ENCODE measurements around the gene FAM83F.
"Not testable (repeated sequence)": the region's sequence is repeated elsewhere in the genome, so short reads cannot be mapped to it uniquely, and the experiment has no call there.

The FAM83F gene

GRCh38 chr22:40024201-40025061 is 29.7 kb downstream of the FAM83F start:
- H3K27me3 Mint-ChIP-seq (ENCODE audit: low read depth): no peaks in the 10 kb centered on the region
- DNase-seq (ENCODE audit: low spot score): peak; percentile 41
- H3K27ac Mint-ChIP-seq: no peak overlapping the region
- no peaks in the 10 kb centered on the region for H3K36me3 Mint-ChIP-seq (ENCODE audit: low read depth)
- H3K9me3 Mint-ChIP-seq: no peaks in the 10 kb centered on the region
- no peak overlapping the region for H3K4me3 Mint-ChIP-seq
- H3K4me1 Mint-ChIP-seq (ENCODE audit: low read depth): peaks cover 5% of the 10 kb centered on the region

DNA sequence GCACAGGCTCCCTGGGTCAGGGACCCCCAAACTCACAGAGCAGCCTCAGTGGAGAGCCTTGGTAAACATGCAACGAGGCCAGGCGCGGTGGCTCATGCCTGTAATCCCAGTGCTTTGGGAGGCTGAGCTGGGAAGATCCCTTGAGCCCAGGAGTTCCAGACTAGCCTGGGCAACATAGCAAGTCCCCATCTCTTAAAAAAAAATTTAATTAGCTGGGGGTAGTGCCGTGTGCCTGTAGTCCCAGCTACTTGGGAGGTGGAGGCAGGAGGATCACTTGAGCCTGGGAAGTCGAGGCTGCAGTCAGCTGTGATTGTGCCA is 30.3 kb downstream of the FAM83F start:
- not testable (repeated sequence) for H3K36me3 Mint-ChIP-seq (ENCODE audit: low read depth); H3K27ac Mint-ChIP-seq; H3K9me3 Mint-ChIP-seq; H3K4me3 Mint-ChIP-seq; DNase-seq (ENCODE audit: low spot score); H3K27me3 Mint-ChIP-seq (ENCODE audit: low read depth); H3K4me1 Mint-ChIP-seq (ENCODE audit: low read depth)

GRCh38 chr22:40025856-40026255 is 31.1 kb downstream of the FAM83F start:
- Mint-ChIP-seq H3K27me3 (ENCODE audit: low read depth) (no peaks in the 10 kb centered on the region), H3K36me3 (ENCODE audit: low read depth) (no peaks in the 10 kb centered on the region), H3K4me3 (no peak overlapping the region), H3K9me3 (no peaks in the 10 kb centered on the region), H3K27ac (no peak overlapping the region), H3K4me1 (ENCODE audit: low read depth) (peaks cover 12% of the 10 kb centered on the region)
- DNase-seq (ENCODE audit: low spot score): no peak

DNA sequence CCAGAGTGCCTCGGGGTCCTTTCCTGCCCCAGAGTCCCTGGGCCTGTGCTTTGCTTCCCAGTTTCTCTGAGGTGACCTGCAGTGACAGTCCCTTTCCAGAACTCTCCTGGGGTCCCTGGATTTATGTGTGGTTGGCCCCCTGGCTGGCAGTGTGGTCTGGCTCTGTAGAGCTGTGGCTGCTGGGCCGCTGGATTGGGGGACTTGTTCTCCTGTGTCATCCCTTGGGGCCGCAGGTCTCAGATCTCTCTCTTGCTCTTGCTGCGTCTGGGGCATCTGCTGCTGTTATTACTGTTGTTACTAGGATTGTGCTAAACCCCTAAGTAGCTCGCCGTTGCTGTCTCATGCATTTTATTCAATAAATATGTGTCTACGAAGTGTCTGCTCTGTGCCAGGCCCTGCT is 31.9 kb downstream of the FAM83F start:
- Mint-ChIP-seq H3K4me1 (ENCODE audit: low read depth) (peaks cover 15% of the 10 kb centered on the region), H3K9me3 (no peaks in the 10 kb centered on the region), H3K36me3 (ENCODE audit: low read depth) (no peaks in the 10 kb centered on the region), H3K27ac (no peak overlapping the region), H3K27me3 (ENCODE audit: low read depth) (no peaks in the 10 kb centered on the region), H3K4me3 (no peak overlapping the region)
- DNase-seq (ENCODE audit: low spot score): no peak

- Mint-ChIP-seq H3K36me3 (ENCODE audit: low read depth) (no peaks in the 10 kb centered on the region), H3K27me3 (ENCODE audit: low read depth) (no peaks in the 10 kb centered on the region), H3K27ac (no peak overlapping the region), H3K4me3 (no peak overlapping the region), H3K9me3 (no peaks in the 10 kb centered on the region), H3K4me1 (ENCODE audit: low read depth) (peaks cover 17% of the 10 kb centered on the region)
- no peak for DNase-seq (ENCODE audit: low spot score)
These were observed 32.7 kb downstream of the FAM83F start for GRCh38 chr22:40027191-40028097.

GRCh38 chr22:40028098-40028425 is 33.3 kb downstream of the FAM83F start:
- H3K9me3 Mint-ChIP-seq: no peaks in the 10 kb centered on the region
- no peaks in the 10 kb centered on the region for H3K36me3 Mint-ChIP-seq (ENCODE audit: low read depth)
- DNase-seq (ENCODE audit: low spot score): no peak
- H3K27me3 Mint-ChIP-seq (ENCODE audit: low read depth): no peaks in the 10 kb centered on the region
- H3K4me1 Mint-ChIP-seq (ENCODE audit: low read depth): peaks cover 17% of the 10 kb centered on the region
- H3K27ac Mint-ChIP-seq: no peak overlapping the region
- H3K4me3 Mint-ChIP-seq: no peak overlapping the region

- H3K36me3 Mint-ChIP-seq (ENCODE audit: low read depth): no peaks in the 10 kb centered on the region
- H3K4me3 Mint-ChIP-seq: no peak overlapping the region
- H3K4me1 Mint-ChIP-seq (ENCODE audit: low read depth): peaks cover 17% of the 10 kb centered on the region
- H3K9me3 Mint-ChIP-seq: no peaks in the 10 kb centered on the region
- H3K27me3 Mint-ChIP-seq (ENCODE audit: low read depth): no peaks in the 10 kb centered on the region
- no peak overlapping the region for H3K27ac Mint-ChIP-seq
- no peak for DNase-seq (ENCODE audit: low spot score)
These were observed 34.6 kb downstream of the FAM83F start for GRCh38 chr22:40029189-40029890.

- H3K36me3 Mint-ChIP-seq (ENCODE audit: low read depth): no peaks in the 10 kb centered on the region
- H3K9me3 Mint-ChIP-seq: no peaks in the 10 kb centered on the region
- peak overlapping the region; percentile 73 for H3K27ac Mint-ChIP-seq
- H3K4me3 Mint-ChIP-seq: no peak overlapping the region
- peaks cover 12% of the 10 kb centered on the region for H3K4me1 Mint-ChIP-seq (ENCODE audit: low read depth)
- H3K27me3 Mint-ChIP-seq (ENCODE audit: low read depth): no peaks in the 10 kb centered on the region
- DNase-seq (ENCODE audit: low spot score): no peak
These were observed 35.4 kb downstream of the FAM83F start for GRCh38 chr22:40030026-40030757.

DNA sequence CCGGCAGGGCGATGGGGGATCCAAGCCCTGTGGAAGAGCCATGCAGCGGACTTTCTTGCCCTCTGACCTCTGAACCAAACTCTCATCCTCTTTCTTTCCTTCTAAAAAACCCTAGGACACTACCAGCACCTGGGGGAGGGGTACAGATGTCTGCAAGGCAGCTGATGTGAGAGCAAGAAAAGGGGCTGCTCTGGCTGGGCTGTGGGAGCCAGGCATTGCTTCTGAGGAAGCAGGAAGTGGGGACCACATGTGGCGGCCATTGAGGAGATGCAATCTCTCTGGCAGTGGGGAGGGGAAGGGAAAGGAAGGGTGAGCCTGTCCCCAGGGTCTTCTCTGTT is 36.0 kb downstream of the FAM83F start:
- Mint-ChIP-seq H3K4me3 (peak overlapping the region; percentile 43), H3K4me1 (ENCODE audit: low read depth) (peaks cover 12% of the 10 kb centered on the region), H3K27ac (peak overlapping the region; percentile 80), H3K27me3 (ENCODE audit: low read depth) (no peaks in the 10 kb centered on the region), H3K9me3 (no peaks in the 10 kb centered on the region), H3K36me3 (ENCODE audit: low read depth) (no peaks in the 10 kb centered on the region)
- DNase-seq (ENCODE audit: low spot score): no peak

DNA sequence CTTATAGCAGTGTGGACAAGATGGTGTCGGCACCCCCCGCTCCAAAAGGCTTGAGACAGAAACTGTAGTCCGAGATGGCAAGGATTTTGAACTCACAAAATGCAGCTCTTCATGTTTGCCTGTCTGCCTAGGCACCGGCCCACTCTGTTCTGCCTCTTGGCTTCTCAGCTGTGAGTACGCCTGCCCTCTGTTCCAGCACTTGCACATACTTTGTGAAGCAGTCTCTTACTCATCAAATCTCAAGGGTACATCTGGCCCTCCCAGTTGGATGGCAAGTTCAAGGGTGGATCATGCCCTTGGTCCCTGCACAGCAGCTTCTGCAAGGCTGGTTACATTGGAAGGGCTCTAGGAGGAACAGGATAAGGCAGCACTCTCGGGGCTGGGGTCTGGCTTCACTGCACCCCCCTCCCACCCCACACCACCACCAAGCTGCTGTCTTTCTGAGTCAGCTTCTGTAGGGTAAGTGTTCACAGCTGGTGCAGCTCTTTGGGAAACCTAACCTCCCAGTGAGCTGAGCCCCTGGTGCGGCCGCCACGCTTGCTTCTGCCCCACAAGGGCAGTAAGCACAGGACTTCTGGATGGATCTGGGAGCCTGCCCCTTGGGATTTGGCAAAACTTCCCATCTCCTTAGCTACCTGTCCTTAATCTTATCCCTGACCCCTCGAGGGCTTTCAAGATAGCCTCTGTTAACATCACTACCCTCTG is 37.2 kb downstream of the FAM83F start:
- Mint-ChIP-seq H3K27ac (peak overlapping the region; percentile 57), H3K36me3 (ENCODE audit: low read depth) (no peaks in the 10 kb centered on the region), H3K4me1 (ENCODE audit: low read depth) (peaks cover 13% of the 10 kb centered on the region), H3K4me3 (no peak overlapping the region), H3K9me3 (no peaks in the 10 kb centered on the region), H3K27me3 (ENCODE audit: low read depth) (no peaks in the 10 kb centered on the region)
- no peak for DNase-seq (ENCODE audit: low spot score)

DNA sequence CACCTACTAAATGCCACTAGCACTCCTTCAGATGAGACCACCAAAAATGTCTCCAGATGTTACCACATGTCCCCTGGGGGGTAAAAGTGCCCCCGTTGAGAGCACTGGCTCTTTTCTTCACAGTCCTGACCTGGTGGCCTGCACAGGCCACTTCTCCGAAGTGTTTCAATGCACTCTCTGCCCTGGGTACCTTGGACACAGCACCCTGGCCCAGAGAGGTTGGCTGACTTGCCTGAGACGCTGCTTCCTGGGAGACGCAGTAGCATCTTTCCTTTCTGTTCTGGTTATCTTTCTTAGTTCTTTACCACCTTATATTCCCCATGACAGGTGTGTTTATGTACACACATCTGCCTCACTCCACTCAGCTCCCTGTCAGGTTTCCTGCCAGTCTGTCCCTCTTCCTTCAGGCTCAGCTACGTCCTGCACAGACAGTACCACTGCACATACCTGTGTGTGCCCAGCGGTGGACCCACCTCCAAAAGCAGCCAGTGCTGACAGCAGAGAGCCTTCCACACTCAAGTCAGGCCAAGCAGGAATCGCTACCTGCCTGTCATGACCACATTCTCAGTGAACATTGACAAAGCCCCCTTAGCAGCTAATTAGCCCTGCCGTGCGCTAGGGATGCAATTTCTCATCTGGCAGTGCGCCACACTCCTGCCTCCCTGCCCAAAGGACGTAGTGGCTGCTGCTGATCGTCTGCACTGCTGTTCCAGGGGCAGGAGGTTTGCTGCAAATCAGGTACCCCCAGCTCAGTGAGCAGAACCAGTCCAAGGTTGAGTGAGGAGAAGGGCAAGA is 39.0 kb downstream of the FAM83F start:
- DNase-seq (ENCODE audit: low spot score): no peak
- Mint-ChIP-seq H3K9me3 (no peaks in the 10 kb centered on the region), H3K4me3 (no peak overlapping the region), H3K36me3 (ENCODE audit: low read depth) (no peaks in the 10 kb centered on the region), H3K27me3 (ENCODE audit: low read depth) (no peaks in the 10 kb centered on the region), H3K27ac (no peak overlapping the region), H3K4me1 (ENCODE audit: low read depth) (peaks cover 13% of the 10 kb centered on the region)

DNA sequence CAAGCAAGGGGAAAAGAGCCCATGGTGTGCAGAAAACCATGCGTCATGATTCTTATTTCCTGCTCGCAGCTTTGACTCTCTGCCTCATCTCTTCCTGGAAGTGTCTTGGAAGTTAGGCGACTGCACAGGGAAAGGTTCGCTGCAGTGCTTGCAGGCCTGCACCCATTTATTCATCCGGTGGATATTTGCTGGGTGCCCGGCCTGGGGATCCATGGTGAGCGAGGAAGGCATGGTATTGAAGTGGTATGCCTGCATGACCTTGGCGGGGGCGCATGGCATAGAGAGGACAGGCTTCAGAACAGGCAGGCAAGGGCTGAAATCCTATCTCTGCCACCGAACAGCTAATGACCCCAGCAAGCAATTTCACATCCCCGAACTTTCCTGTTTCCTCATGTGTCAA is 40.6 kb downstream of the FAM83F start:
- Mint-ChIP-seq H3K27ac (no peak overlapping the region), H3K36me3 (ENCODE audit: low read depth) (no peaks in the 10 kb centered on the region), H3K4me3 (no peak overlapping the region), H3K4me1 (ENCODE audit: low read depth) (peaks cover 11% of the 10 kb centered on the region), H3K9me3 (no peaks in the 10 kb centered on the region), H3K27me3 (ENCODE audit: low read depth) (peaks cover 6% of the 10 kb centered on the region)
- DNase-seq (ENCODE audit: low spot score): no peak

DNA sequence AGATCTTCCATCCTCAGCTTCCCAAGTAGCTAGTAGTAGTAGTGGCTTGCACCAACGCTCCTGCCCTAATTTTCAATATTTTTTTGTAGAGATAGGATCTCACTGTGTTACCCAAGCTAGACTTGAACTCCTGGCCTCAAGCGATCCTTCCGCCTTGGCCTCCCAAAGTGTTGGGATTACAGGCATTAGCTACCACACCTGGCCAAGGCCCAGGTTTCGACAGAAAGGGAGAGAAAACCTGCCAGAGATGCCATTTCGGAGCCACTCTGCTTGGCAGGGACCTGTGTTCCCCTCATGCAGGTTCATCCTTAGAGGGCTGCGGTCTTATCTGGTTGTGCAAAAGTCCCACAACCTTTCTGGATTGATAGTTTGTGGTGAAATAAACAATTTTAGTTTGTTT is 41.4 kb downstream of the FAM83F start:
- H3K4me3 Mint-ChIP-seq: no peak overlapping the region
- H3K27ac Mint-ChIP-seq: no peak overlapping the region
- peaks cover 8% of the 10 kb centered on the region for H3K4me1 Mint-ChIP-seq (ENCODE audit: low read depth)
- H3K36me3 Mint-ChIP-seq (ENCODE audit: low read depth): no peaks in the 10 kb centered on the region
- H3K9me3 Mint-ChIP-seq: no peaks in the 10 kb centered on the region
- no peak for DNase-seq (ENCODE audit: low spot score)
- H3K27me3 Mint-ChIP-seq (ENCODE audit: low read depth): peaks cover 6% of the 10 kb centered on the region
